Cerebellar cortex (tissue), 1 donor: ENCODE results near the gene POLR1G.
"Not testable (repeated sequence)": the region's sequence is repeated elsewhere in the genome, so short reads cannot be mapped to it uniquely, and the experiment has no call there.

Experiments
- DNase-seq: peaks from one replicate; pipeline ENCODE4 v3.0.0-alpha.2; 2015; ENCODE audit warnings: low spot score

Gene POLR1G

DNA sequence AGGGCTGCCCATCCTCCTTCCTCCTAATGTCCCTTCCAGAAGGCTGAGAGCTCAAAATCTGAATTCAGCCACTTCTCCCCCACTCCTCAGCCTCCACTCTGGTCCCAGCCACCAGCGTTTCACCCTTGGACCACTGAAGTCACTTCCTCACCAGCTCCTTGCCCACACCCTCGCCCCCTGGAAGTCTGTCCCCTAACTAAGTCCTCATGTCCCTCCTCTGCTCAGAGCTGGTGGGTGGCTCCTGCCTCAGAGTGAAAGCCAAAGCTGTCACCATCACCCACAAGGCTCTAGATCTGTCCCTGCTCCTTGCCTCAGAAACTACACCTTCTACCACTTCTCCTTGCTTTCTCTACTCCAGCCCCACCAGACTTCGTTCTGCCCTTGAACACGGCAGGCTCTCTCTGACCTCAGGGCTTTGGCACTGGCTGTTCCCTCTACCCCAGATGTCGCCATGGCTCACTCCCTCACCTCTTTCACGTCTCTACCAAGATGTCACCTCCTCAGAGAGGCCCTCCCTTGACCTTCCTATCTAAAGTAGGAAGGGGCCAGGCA lies 15.6 kb downstream of the POLR1G start:
- no peak for DNase-seq

DNA sequence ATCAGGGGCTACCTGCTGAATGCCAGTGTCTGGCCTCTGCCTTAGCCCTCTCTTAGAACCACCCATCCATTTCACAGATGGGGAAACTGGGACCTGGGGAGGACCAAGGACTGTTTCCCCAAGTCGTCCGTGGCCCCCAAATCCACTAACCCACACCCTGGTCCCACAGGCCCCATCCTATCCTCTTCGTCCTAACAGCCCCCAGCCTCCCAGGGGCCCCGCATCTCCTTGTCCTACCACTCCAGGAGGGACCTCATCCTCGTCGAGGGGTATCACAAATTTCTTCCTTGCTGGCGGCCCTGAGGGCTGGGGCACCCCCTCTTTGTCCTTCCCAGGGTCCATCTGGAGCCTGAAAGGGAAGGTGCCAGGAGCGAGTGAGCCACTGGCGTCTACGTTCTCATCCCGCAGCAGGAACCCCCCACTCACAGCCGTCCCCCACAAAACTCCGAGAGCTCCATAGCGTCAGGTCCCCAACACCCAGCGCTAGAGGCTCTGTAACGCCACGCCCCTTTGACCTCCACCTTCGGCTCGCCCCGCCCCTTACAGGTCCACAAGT lies 16.7 kb downstream of the POLR1G start:
- no peak for DNase-seq

DNA sequence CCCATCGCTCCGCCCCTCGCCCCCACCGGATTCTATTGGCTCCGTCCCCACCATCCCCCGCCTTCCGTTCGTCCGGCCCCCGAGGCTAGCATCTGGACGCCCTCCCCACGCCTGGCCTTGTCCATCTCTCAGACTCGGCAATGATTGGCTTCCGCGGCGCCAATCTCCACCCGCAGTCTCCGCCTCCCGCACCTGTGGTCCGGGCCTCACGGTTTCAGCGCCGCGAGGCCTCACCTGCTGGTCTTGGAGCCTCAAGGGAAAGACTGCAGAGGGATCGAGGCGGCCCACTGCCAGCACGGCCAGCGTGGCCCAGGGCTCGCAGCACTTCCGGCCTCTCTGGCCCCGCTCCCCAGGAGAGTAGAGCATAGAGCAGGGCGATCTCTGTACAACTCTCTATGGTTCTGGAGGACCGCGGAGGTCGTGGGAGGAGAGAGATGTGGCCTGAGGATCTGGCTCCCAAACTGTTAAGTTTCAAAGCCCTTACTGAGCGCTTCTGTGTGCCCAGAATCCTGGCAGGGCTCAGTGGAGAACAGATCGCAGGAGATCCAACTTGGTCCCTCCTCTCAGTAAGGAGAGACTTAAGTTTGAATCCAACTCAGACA lies 17.2 kb downstream of the POLR1G start, which contains the start of gene ERCC1:
Gene ERCC1 (minus strand): TSS at position 329 of the 602 bp plus-strand sequence. CDS start 543 bp downstream, outside the sequence.
- peak; percentile 97 for DNase-seq

DNA sequence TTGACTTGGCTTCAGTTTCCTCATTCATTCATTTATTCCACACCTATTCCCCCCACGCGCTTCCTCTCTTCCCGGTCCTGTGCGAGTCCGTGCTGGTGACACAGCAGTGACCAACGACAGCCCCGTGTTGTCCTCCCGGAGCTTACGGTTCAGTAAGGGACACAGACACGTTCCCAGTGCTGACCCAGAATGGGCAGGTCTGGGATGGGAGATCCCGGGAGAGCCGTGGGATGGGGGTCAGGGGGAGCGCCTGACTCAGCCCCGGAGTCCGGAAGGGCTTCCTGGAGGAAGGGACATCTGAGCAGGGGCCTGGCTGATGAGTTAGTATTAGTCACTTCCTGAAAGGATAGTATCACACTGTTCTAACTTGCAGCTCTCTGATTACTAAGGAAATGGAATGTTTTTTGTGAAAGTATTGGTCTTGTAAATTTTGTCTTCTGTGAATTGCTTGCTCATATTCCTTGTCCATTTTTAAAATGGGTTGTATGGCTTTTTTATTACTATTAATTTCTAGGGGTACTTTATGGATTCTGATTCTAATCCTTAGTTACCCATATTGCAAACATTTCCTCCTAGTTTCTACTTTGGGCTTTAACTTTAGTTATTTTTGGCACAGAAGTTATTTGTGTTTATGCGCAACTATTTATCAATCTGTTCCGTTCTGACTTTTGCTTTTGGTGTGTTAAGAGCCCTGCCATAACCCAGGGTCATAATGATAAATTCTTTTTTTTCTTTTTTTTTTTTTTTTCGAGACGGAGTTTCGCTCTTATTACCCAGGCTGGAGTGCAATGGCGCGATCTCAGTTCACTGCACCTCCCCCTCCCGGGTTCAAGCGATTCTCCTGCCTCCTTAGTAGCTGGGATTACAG lies 18.0 kb downstream of the POLR1G start:
- no peak for DNase-seq

DNA sequence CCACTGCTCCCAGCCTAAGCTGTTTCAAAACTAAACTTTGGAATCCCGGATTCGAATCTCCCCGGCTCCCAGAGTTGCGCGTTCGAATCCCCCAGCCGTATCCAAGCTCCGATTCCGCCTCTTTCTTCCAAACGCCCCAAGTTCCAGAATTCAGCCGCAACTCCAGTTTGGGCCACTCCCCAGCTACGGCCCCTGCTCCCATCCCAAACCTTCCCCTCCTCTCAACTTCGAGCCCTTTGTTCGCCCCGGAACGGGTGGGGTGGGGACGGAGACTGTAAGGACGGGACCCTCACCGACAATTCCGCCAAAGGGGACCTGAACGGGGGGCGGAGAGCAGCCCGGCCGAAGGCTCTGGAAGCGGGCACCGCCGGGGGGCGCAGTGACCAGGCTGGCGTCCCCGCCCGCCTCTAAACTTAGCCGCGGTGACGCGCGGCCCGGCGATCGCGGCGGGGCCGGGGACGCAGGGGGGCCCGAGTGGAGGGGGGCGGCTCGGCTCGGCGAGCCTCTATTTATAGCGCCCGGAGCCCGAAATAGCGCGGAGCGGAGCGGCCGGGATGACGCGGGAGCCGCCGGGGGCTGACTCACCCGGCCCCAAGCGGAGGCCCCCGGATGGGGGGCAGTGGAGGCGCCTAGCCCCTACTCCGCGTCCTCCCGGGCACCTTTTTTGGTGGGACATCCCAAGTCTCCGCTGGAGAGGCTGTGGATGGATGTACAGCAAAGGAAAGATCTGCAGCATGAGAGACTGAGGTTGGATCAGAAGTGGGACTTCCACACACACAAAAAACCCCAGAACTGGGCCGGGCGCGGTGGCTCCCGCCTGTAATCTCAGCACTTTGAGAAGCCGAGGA lies 22.2 kb downstream of the POLR1G start:
- no peak for DNase-seq

DNA sequence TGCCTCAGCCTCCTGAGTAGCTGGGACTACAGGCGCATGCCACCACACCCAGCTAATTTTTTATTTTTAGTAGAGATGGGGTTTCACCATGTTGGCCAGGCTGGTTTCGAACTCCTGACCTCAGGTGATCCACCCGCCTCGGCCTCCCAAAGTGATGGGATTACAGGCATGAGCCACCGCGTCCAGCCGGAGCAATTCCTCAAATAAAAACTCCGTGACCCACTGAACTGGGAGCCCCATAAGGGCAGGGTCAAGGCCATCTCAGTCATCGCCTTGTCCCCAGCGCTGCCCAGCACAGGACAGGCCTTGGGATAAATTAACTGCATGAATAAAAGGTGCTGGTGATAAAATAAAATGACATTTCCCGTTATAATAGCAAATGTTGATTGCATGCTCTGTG lies 23.5 kb downstream of the POLR1G start:
- not testable (repeated sequence) for DNase-seq

DNA sequence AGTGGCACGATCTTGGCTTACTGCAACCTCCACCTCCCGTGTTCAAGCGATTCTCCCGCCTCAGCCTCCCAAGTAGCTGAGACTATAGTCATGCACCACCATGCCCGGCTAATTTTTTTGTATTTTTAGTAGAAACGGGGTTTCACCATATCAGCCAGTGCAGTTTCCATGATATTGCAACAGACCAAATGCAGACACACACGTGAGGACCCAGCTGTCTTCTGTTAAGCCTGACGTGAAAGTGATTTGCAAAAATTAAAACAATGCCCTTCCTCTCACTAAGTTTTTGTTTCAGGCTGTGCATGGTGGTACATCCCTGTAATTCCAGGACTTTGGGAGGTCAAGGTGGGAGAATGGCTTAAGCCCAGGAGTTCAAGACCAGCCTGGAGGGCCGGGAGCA lies 24.6 kb downstream of the POLR1G start:
- not testable (repeated sequence) for DNase-seq

DNA sequence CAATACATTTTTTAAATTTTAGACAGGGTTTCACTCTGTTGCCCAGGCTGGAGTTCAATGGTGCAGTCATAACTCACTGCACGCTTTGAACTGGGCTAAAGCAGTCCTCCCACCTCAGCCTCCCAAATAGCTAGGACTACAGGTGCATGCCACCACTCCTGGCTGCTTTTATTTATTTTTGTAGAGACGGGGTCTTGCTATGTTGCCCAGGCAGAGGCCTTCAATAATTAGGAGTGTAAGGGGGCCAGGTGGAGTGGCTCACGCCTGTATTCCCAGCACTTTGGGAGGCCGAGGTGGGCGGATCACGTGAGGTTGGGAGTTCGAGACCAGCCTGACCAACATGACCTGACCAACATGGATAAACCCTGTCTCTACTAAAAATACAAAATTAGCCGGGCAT lies 26.1 kb downstream of the POLR1G start:
- DNase-seq: not testable (repeated sequence)

DNA sequence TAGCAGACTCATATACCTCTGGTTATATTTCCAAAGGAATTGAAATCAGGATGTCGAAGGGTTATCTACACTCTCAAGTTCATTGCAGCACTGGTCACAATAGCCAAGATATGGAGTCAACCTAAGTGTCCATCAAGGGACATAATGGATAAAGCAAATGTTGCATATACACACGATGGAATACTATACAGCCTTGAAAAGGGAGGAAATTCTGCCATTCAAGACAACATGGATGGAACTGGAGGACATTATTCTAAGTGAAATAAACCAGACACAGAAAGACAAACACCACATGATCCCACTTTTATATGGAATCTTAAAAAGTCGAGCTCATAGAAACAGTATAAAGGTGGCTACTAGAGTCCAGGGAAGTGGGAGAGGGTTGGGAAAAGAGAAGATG lies 30.9 kb downstream of the POLR1G start:
- no peak for DNase-seq

DNA sequence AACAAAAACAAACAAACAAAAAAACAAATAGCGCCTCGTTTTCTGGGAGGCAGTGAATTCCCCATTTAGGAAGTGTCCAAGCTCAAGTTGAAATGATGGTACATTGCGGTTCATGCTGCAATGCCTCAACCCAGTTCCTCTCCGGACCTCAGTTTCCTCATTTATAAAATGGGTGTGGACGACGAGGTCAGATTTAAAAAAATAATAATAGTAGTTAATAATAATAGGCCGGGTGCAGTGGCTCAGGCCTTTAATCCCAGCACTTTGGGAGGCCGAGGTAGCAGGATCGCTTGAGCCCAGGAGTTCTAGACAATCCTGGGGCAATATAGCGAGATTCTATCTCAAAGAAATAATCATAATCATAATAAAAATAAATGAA lies 32.7 kb downstream of the POLR1G start:
- no peak for DNase-seq

DNA sequence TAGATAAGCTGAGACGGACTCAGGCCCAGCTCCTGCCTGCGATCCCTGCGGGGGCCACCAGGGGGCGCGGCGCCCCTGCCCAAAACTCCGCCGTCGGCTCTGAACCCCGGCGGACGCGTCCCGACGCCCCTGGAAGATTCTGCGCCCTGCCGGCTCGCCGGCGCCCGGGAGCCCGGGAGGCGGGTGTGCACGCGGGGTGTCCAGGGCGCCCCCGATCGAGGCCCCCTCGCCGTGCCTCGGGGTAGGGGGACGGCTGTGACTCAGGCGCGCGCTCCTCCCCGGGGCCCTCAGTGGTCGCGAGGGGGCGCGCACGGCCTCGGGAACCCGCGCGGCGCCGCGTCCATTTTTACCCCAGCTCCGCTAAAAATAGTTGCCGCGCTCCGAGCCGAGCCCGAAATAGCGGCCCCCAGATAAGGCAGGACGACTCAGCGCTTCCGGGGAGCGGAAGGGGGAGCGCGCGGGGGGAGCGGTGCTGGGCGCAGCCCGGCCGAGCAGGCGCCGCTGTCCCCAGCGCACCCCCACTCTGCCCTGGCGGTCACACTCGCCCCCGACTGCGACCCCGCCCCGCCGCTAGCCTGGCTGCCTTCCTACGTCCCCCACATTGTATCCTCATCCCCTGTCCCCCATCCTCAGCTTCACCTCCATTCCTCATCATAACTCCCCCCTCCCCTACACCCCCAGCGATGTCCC lies 33.3 kb downstream of the POLR1G start:
- peak; percentile 78 for DNase-seq

DNA sequence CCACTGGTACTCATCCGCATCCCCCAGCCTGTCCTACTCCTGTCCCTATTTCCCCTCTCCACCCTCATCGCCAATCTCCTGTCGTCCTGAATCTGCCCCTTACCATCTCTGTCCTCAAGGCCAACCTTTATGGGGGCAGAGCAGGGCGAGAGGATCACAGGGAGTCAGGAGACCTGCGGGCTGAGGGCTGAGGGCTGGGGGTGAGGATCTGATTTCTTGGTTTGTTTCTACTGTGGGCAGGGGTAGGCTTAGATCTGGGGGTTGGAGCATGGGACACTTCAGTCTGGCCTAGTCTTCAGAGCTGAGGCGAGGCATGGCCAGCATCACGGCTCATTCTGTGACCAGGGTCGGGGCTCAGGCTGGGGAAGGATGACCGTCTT lies 33.8 kb downstream of the POLR1G start:
- no peak for DNase-seq

DNA sequence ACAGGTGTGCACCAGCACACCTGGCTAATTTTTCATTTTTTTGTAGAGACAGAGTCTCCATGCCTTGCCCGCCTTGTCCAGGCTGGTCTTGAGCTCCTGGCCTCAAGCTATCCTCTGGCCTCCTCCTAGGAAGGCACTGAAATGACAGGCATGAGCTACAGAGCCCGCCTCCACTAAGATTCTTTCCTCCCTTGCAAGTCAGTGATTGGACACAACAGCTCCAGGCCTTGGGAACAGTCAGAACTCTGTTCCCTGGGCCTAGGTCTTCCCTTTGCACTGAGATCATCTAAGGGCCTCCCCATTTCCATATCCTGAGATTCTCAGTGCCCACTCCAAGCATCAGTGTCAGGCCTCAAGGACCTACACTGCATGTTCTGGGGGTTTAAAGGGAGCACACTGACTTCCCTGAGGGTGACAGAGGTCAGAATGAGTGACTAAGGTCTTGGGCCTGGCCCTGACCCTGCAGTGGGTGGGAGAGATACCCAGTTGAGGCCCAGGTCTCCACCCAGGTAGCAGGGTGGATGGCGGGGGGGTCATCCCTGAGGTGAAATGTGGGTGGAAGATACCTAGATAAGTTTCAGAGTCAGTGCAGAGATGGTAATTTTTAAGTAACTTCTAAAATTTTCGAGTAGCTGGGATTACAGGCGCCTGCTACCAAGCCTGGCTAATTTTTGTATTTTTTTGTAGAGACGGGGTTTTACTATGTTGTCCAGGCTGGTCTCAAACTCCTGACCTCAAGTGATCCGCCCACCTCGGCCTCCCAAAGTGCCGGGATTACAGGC lies 34.6 kb downstream of the POLR1G start:
- DNase-seq: peak; percentile 75

DNA sequence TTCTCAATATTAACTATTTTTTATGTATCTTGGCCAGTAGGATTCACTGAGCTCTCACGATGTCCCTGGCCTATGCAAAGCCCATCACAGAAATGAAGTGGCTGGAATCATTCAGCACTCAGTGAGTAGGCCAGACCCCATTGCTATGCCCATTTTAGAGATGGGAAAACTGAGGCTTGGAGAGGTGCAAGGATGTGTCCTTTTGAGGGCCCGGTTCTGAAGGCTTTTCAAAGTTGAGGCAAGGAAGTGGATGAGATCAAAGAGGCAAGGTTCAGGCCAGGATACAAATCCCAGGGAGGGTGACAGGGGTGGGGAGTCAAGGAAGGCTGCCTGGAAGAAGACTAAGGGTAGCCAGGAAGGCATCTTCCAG lies 35.9 kb downstream of the POLR1G start:
- no peak for DNase-seq

DNA sequence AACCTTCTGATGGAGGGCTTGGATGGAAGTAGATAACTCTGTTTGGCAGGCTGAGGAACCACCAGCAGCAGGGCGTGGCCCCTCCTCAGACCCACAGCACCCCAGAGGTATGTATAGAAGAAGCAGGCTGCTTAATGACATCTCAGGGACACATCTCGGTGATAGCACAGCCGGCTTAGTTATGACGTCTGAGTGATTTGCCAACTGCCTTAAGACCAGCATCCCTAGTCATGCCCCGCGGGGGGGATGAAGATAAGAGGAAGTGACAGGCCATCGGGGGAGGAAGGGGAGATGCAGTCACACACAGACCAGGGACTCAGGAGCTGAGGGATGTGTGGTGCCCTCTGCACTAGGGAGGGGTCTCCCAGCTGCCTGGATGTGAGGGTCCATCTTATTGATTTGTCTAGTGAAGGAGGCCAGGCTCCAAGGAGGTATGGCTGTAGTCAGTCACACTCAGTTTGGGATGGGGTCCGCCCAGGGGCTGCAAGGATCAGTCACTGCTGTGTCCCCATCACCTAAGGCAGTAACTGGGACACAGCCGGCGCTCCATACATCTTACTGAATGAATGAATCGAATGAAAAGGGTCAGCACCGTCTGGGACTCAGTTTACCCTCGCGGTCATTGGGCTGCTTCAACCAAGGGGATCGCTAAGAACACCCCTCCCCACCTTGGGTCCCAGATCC lies 36.5 kb downstream of the POLR1G start:
- no peak for DNase-seq

DNA sequence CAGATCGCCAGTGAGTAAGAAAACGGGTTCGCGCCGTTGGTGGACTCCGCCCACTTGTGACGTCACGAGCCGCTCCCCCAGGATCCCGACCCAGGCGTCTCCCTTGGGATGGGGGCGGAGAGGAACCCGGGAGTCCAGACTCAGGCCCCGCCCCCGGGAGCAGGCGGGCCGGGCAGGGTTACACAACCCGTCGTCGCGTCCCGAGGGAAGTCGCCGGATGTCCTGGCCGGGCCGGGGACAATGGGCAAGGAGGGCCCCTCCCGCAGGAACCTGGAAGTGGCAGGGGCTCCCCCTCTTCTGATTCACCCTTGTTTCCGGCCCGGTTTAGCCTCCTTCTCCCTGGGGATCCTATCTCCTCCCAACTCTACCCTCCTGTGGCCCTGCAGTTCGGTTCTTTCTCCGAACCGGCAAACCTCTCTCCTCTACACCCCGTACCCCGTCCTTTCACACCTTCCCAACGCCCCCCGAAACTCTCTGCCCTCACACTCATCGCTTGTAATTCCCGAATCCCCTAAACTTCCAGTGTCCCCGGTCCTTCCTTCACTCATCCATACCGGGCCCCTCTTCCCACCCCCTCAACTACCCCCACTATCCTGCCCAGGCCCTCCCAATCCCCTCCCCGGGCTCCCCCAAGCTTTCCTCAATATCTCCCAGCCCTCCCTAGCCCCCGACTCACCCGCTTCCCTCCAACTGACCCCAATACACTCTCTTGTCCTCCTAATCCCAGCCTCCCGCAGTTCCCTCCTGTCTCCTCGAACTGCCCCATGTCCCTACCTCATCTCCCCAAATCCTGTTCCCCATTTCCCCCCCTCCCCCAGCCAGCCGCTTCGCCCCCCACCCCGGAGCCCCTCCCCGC lies 37.2 kb downstream of the POLR1G start:
- peak; percentile 83 for DNase-seq

DNA sequence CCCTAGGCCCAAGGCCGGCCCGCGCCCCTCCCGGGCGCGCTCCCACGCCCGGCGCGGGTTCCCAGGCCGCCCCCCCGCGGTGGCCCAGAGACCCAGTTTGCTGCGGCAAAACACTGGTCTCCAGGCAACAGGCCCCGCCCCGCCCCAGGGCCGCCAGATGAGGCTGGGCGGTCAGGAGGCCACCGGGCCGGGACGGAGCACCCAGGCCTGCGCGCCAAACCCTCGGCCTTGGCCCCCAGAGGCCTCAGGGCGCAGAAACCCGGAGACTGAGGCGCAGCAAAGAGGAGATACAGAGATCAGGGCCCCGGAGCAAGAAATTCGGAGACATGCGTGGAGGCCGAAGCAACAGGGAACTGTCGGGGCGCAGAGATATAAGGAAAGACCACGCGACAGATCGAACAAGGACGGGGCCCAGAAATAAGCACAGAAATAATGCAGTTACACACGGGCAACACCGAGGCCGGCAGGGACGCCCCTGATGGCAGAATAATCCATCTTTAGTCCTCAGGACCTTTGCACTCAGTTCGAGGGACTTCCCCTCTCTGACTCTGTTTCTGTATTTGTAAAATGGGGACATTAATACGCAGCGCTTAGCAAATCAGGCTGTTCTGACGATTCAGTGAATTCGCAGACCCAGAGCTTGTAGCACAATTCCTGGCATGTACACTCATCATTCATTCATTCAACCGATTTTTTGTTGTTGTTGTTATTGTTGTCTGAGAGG lies 38.0 kb downstream of the POLR1G start:
- peak; percentile 69 for DNase-seq

DNA sequence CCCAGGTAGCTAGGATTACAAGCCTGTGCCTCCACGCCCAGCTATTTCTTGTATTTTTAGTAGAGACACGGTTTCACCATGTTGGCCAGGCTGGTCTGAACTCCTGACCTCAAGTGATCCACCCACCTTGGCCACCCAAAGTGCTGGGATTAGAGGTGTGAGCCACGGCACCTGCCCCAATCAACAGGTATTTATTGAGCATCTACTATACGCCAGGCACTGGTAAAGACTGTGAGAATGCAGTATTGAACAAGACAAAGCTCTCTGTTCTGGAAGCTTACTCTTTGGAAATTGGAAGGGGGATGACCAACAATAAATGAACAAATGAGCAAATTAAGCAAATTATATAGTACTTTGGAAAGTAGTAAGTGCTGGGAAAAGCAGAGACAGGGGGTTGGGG lies 38.7 kb downstream of the POLR1G start:
- no peak for DNase-seq
